ENCODE results near the gene ENG.
"Not testable (repeated sequence)": the region's sequence is repeated elsewhere in the genome, so short reads cannot be mapped to it uniquely, and the experiment has no call there.

The ENG gene

GRCh38 chr9:127788337-127789011 is 66.0 kb downstream of the ENG start:
- no peak for DNase-seq

GRCh38 chr9:127786773-127787104 is 67.7 kb downstream of the ENG start:
- no peak for DNase-seq

GRCh38 chr9:127785933-127786772 is 68.3 kb downstream of the ENG start, which contains the start of gene CDK9:
TSS of gene CDK9 (plus strand) at chr9:127786034. CDS start at chr9:127786149, 115 bp downstream.
- DNase-seq = peak; percentile 56

GRCh38 chr9:127785023-127785932 is 69.2 kb downstream of the ENG start:
- DNase-seq = peak; percentile 25

- no peak for DNase-seq
These were observed 71.1 kb downstream of the ENG start for GRCh38 chr9:127783111-127784008.

GRCh38 chr9:127781806-127782205 is 72.7 kb downstream of the ENG start:
- DNase-seq = no peak

DNA sequence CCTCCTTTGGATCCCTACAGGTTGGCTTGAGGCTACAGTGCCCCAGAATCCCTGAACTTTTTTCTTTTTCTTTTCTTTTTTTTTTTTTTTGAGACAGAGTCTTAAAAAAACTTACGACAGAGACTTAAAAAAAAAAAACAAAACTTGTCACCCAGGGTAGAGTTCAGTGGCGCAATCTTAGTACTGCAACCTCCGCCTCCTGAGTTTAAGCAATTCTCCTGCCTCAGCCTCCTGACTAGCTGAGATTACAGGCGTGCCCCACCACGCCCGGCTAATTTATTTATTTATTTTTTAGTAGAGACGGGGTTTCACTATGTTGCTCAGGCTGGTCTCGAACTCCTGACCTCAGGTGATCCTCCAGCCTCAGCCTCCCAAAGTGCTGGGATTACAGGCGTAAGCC is 73.5 kb downstream of the ENG start:
- DNase-seq = not testable (repeated sequence)

DNA sequence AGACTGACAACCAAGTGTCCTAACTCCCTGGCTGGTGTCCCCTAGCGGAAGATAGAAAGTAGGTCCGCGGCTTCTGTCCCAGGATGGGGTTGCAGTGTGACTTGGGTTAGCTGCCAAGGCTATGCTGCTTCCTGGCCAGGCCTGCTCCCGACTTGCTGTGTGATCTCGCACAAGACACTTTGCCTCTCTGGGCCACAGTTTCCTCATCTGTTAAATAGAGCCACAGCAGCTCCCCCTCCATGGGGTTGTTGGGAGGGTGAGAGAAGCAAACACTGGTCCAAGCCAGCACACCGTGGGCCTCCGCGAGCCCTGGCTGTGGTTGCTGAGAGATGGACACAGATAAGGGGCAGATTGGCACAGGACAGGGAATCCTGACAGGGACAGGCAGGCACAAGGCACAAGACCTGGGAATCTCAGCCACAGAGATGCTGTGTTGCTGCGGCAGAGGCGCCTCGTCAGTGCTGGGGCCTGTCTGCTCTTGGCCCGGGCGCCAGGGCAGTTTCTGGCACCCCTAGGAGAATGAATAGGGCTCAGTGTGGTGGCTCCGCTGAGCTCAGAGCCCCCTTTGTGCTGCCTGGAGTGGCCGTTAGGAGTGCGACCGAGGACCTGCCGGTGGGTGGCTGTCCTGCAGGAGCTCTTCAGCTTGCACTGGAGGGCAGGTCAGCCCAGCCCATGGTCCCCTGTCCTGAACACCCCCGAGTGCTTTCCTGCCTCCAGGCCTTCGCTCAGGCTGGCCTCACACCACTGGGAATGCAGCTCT is 74.2 kb downstream of the ENG start:
- DNase-seq = no peak

DNA sequence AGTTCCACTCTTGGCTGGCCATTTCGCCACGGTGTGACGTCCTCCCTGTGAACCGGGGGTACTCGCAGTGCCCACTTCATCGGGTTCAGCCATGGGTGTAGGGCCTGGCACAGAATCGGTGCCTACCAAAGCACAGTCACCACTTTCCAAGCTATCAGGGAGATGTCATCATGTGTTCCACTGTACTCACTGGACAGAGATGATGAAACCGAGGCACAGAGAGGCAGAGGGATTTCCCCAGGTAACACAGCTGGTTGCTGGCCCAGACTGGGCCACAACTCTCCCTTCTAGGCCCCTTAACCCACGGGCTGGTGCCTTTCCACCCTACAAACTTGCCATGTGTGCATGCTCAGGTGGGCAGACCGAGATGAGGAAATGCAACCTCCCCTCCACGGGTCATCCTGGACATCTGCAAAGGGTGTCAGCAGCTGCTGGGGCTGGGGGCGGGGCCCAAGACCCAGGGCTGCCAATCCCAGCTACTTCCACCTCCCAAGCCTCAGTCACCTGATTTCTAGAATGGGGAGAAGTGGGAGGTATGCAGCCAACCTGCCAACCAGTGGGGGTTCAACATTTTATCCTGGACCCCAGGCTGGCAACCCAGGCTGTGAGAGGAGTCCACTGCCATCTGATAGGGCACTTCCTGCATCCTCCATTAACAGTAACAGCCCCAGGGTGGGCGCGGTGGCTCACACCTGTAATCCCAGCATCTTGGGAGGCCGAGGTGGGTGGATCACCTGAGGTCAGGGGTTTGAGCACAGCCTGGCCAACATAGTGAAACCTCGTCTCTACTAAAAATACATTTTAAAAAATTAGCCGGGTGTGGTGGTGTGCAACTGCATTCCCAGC is 75.1 kb downstream of the ENG start:
- DNase-seq = no peak

DNA sequence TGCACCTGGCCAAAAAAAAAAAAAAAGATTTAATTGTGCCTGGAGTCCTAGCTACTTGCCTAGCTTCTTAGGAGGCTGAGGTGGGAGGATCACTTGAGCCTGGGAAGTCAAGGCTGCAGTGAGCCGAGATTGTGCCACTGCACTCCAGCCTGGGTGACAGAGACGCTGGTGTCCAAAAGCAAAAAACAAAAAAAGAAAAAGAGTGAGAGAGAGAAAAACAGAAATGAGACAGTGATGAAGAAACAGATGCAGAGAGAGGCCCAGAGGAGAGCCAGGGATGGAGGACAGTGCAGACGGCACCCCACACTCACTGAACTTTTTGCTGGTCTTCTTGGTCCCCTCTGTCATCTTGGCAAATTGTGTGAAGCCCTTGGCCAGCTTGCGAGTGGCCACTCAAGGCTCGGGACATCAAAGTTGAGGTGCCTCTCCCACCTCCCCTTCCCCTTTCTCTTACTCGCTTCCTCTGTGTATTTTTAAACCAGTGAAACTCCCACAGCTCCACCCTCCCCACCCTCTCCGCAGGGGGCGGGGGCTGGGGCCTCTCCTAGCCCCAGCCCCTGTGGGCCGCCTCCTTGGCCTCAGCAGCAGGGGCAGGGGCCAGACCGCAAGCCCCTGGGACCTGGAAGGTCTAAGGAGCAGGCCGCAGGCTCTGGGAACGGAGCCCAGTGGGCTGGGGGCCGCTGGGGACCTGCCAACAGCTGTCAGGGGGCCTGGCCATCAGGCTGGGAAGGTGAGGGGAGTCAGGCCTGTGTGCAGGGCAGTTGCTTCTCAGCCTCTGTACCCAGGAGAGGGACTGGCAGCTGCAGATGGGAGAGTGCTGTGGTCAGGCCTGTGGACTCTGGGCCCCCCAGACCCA is 76.0 kb downstream of the ENG start, which contains the start of gene SH2D3C:
SH2D3C (minus strand) TSS at position 387 of the 856 bp plus-strand sequence; CDS start at position 348, 39 bp downstream.
- no peak for DNase-seq

DNA sequence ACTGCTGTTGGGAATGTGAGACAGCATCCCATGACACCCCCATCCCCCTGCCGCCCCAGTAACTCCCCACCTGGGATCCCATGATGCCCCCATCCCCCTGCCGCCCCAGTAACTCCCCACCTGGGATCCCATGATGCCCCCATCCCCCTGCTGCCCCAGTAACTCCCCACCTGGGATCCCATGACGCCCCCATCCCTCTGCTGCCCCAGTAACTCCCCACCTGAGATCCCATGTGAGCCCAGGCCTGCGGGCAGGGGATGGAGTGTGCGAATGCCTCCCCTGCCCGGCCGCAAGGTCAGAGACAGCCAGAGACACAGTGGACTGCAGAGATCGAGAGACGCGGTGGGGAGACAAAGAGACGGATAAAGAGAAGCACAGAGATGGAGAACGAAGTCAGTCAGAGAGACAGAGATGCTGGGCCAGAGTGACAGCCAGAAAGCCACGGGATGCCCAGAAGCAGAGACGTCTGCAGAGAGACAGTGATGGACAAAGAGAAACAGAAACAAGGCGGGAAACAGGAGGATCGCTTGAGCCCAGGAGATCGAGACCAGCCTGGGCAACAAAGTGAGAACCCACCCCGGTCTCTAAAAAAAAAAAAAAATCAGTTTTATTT is 77.0 kb downstream of the ENG start:
- DNase-seq = no peak

- DNase-seq = no peak
These were observed 77.6 kb downstream of the ENG start for GRCh38 chr9:127776924-127777289.

- DNase-seq = no peak
These were observed 78.1 kb downstream of the ENG start for GRCh38 chr9:127776195-127776923.

GRCh38 chr9:127773981-127774380 is 80.5 kb downstream of the ENG start:
- DNase-seq = no peak

- DNase-seq = no peak
These were observed 81.2 kb downstream of the ENG start for GRCh38 chr9:127773272-127773671.

DNA sequence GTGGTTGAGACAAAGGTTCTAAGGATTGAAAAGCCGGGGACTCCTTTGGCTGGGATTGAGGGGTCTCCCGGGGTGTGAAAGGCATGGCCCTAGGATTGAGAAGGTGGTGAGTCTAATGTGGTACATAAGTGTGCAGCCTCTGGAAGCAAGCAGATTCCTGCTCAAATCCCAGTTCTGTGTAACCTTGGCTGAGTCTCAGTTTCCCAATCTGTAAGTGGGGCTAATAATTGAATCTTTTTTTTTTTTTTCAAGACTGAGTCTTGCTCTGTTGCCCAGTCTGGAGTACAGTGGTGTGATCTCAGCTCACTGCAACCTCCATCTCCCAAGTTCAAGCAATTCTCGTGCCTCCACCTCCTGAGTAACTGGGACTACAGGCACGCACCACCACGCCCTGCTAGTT is 81.9 kb downstream of the ENG start:
- no peak for DNase-seq

DNA sequence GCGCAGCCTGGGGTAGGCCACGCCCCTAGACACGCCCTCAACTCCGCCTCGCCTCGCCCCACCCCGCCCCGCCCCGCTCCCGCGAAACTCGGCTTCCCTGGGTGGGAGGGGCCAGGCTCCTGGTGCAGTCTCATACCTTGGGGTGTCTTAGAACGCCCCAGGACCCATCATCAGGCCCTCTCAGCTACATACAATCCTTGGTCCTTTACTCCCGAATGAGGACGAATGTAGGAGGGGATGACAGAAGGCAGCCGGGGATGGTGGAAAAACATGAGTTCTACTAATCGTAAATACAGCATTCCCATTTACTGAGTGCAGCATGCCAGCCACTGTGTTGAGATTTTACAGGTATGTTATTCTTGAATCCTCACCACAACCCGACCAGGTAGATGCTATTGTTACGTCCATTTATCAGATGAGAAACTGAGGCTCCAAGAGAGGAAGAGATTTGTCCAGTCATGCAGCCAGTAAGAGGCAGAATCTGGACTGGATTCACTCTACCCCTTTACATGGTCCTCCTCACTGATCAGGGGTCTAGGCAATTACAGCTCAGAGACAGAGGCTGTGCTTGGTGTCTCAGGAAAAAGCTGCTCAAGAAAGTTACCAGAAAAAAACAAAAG is 82.8 kb downstream of the ENG start:
- DNase-seq = no peak

Measured in NCI-H446 treated with DMSO at 0.1 percent for 48 hours (cell line).